Measurements from ENCODE around the gene UQCRH.

Gene UQCRH
- total RNA-seq, result 27.0 reads per million, percentile 54 among the genes with 10 or more reads in this experiment

- DNase-seq, result peak; percentile 88
These were observed at the start of gene UQCRH, which contains the start of gene LRRC41 for GRCh38 chr1:46303038-46303871. Gene UQCRH, plus strand, starts transcription at chr1:46303698. Its CDS starts 69 bp downstream, at chr1:46303767. Gene LRRC41, minus strand, starts transcription at chr1:46303616. Its CDS starts 294 bp downstream, at chr1:46303322.

- no peak for DNase-seq
These were observed 48.8 kb upstream of the UQCRH start for GRCh38 chr1:46254668-46255067.

- DNase-seq, result no peak
These were observed 47.0 kb upstream of the UQCRH start for GRCh38 chr1:46256523-46256922.

- DNase-seq, result no peak
These were observed 41.0 kb upstream of the UQCRH start for GRCh38 chr1:46262508-46262907.

- DNase-seq, result no peak
These were observed 40.4 kb upstream of the UQCRH start for GRCh38 chr1:46263146-46263545.

- no peak for DNase-seq
These were observed 34.9 kb upstream of the UQCRH start for GRCh38 chr1:46268578-46268977.

- DNase-seq, result no peak
These were observed 29.1 kb upstream of the UQCRH start for GRCh38 chr1:46274225-46275029.

GRCh38 chr1:46275030-46275337, 28.5 kb upstream of the UQCRH start:
- no peak for DNase-seq

- no peak for DNase-seq
These were observed 25.7 kb upstream of the UQCRH start for GRCh38 chr1:46277658-46278373.

- no peak for DNase-seq
These were observed 24.7 kb upstream of the UQCRH start for GRCh38 chr1:46278807-46279206.

GRCh38 chr1:46280092-46280491, 23.4 kb upstream of the UQCRH start:
- no peak for DNase-seq

GRCh38 chr1:46281021-46281420, 22.5 kb upstream of the UQCRH start:
- DNase-seq, result no peak

GRCh38 chr1:46284058-46284457, 19.4 kb upstream of the UQCRH start:
- DNase-seq, result no peak

GRCh38 chr1:46284597-46285564, 18.6 kb upstream of the UQCRH start:
- no peak for DNase-seq

- no peak for DNase-seq
These were observed 17.6 kb upstream of the UQCRH start for GRCh38 chr1:46285730-46286477.

GRCh38 chr1:46288485-46289133, 14.9 kb upstream of the UQCRH start:
- DNase-seq, result no peak

GRCh38 chr1:46289134-46289494, 14.4 kb upstream of the UQCRH start:
- DNase-seq, result no peak

- no peak for DNase-seq
These were observed 13.5 kb upstream of the UQCRH start for GRCh38 chr1:46289976-46290375.

GRCh38 chr1:46295306-46295705, 8.2 kb upstream of the UQCRH start:
- DNase-seq, result no peak

- DNase-seq, result no peak
These were observed 5.1 kb upstream of the UQCRH start for GRCh38 chr1:46298387-46298786.

Measured in effector CD4-positive, alpha-beta T cell (primary cell).